Lower leg skin (tissue), 4 donors: ENCODE data around the gene SMPD3. TPM values are rescaled to one million over a fixed set of nuclear protein-coding genes. Genes with fewer than 3 reads are reported as not detected.
"Not testable (repeated sequence)": the region's sequence is repeated elsewhere in the genome, so short reads cannot be mapped to it uniquely, and the experiment has no call there.

Experiments used
- DNase-seq, 2 donors: peaks; one replicate each; pipeline ENCODE4 v3.0.0-alpha.2; 2019; ENCODE audit warnings: low spot score in 2 of 2
- H3K4me3 ChIP-seq: fragments of 200-600 bp; sonication (generic); 2 replicates; pipeline ENCODE4 v1.5.1; 2017; ENCODE audit warnings: mild to moderate bottlenecking, low read depth; ENCODE audit not compliant: poor library complexity, severe bottlenecking
- POLR2A ChIP-seq, 2 donors: fragments of 450-650 bp; IDR thresholded peaks; one replicate each; pipeline ENCODE4 v1.6.1; 2016 to 2017; ENCODE audit warnings: antibody characterized with exemption in 2 of 2, mild to moderate bottlenecking in 1 of 2, moderate library complexity in 1 of 2
- WGBS, 2 donors: methylation state at CpG; one replicate each; pipeline ENCODE4 v1.1.5; 2018; 5-methylcytosine and 5-hydroxymethylcytosine counted together
- intact Hi-C: fragments of 100-400 bp; cut with DNase I; formaldehyde crosslinking; loops from one replicate; pipeline ENCODE4 v1.15.0; 2023; ENCODE audit warnings: low total_unique reads
- total RNA-seq, 4 donors: library from RNA; depleted of rRNA; stranded (reverse); fragments of >200 nt; gene quantifications; one replicate each; pipeline ENCODE4 v1.1.0, GENCODE V29; 2016
- TF ChIP-seq, protein P1 (sequence below), 3 donors: fragments of 450-650 bp; IDR thresholded peaks; one replicate each; pipeline ENCODE4 v1.5.1; 2016; ENCODE audit warnings: antibody characterized with exemption in 3 of 3, mild to moderate bottlenecking in 3 of 3, moderate library complexity in 2 of 3

SMPD3 gene
- 100 to 1,000 TPM in 1 of 4 donors, 10 to 100 TPM in 3; 30.2 to 135 (median 58.3) TPM for total RNA-seq

DNA sequence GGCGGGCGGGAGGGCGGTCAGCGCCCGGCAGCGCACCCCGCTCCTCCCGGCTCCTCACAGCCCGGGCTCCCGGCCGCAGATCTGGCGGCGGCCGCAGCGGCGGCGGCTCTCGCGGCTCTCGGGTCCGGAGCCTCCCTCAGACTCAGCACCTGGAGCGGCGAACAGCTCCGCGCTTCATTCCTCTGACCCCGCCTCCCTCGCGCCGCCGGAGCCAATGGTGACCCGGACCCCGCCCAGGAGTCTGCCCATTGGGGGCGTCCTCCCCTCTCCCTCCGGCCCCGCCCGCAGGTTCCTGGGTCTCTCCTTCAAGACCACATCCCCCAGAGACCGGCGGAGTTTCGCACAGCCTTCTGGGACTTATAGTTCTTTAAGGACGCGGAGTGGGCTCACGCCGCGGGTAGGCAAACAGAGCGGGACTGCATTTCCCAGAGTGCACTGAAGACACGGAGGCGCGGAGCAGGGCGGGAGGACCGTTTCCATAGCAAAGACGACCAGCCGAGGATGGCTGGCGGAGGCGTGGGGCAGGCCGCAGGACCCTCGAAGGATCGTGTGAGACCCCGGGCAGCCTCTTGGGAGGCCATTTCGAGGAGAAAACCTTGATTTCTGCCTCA is at the start of gene SMPD3:
Gene SMPD3, minus strand, starts transcription at position 149 of the 611 bp plus-strand sequence. CDS start 76,327 bp downstream, outside the sequence.
- intact Hi-C loops = loop anchor here (5.0 kb wide), 1 partner anchor 59 kb away; no protein-coding TSS in a partner anchor
- H3K4me3 ChIP-seq = no peak within 1 kb of the TSS
- TF ChIP-seq POLR2A (IDR thresholded peaks at IDR 0.05) = no peak
- TF ChIP-seq, protein P1, sequence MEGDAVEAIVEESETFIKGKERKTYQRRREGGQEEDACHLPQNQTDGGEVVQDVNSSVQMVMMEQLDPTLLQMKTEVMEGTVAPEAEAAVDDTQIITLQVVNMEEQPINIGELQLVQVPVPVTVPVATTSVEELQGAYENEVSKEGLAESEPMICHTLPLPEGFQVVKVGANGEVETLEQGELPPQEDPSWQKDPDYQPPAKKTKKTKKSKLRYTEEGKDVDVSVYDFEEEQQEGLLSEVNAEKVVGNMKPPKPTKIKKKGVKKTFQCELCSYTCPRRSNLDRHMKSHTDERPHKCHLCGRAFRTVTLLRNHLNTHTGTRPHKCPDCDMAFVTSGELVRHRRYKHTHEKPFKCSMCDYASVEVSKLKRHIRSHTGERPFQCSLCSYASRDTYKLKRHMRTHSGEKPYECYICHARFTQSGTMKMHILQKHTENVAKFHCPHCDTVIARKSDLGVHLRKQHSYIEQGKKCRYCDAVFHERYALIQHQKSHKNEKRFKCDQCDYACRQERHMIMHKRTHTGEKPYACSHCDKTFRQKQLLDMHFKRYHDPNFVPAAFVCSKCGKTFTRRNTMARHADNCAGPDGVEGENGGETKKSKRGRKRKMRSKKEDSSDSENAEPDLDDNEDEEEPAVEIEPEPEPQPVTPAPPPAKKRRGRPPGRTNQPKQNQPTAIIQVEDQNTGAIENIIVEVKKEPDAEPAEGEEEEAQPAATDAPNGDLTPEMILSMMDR (IDR thresholded peaks at IDR 0.05) = no peak
- DNase-seq = peak; percentile 86 to 96
- WGBS, 2 donors = 5 to 6% methylated on average over 31 to 45 of the region's 59 CpGs

DNA sequence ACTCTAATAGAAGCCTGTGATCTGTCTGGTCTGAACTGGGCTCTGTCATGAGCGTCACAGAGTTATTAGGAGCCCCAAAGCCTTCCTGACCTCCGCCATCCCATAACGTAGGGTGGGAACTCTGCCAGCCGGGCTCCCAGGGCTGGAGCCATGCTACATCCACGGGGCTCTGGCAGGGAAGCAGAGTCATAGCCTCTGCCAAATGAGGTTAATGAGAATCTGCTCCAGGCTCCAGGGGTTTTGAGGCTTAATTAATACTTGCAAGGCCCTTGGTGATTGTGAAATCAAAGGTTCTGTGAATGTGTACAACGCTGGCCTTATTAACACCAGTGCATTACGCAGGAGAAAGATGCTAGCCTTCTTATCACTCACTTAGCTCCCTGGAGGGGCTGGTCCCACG is 48.4 kb upstream of the SMPD3 start:
- TF ChIP-seq, protein P1 (IDR thresholded peaks at IDR 0.05) = no peak
- no peak for TF ChIP-seq POLR2A (IDR thresholded peaks at IDR 0.05)
- no peak for DNase-seq
- WGBS, 2 donors = 42 to 48% methylated on average over 8 of the region's 8 CpGs
- intact Hi-C loops = no loop called here
- no peak overlapping the region for H3K4me3 ChIP-seq

DNA sequence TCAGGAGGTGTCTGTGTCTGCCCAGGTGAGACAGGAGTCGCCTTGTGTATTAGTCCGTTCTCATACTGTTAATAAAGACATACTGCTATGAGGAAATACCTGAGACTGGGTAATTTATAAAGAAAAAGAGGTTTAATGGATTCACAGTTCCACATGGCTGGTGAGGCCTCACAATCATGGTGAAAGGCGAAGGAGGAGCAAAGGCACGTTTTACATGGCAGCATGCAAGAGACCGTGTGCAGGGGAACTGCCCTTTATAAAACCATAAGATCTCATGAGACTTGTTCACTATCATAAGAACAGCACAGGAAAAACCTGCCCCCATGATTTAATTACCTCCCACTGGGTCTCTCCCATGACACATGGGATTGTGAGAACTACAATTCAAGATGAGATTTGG is 46.0 kb upstream of the SMPD3 start:
- H3K4me3 ChIP-seq, DNase-seq, intact Hi-C loops: not testable (repeated sequence)
- 87 to 90% methylated on average over 5 of the region's 5 CpGs for WGBS, 2 donors

DNA sequence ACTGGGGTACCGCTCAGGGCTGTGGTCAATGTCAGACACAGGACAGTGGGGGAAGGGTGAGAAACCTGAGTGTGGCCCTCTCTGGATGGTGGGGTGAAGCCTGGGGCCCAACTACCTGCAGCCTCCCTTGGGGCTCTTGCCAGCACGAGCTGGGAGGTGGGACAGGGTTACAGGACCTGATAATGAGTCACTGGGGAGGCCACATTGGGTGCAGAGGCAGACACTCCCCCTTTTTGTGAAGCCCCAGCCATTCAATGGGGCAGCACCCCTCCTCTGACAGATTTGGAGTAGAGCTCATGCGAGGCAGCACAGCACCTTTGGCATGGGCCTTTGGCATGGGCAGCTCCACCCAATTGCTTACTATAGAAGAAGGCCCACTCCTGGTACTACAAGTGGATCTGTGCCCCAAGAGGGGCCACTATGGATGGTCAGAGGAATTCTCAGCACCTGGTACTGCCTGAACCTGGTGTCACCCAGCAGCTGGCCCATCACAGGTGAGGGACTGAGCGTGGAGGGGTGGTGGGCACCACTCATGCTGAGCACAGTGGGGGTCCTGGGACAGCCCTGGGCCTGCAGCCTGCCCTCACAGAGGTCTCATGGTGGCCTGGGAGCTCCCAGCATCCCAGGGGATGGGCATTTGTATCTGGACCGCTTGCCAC is 45.2 kb upstream of the SMPD3 start:
- DNase-seq = no peak
- H3K4me3 ChIP-seq = no peak overlapping the region
- TF ChIP-seq POLR2A (IDR thresholded peaks at IDR 0.05) = no peak
- intact Hi-C loops = no loop called here
- 80 to 83% methylated on average over 4 of the region's 5 CpGs for WGBS, 2 donors

- intact Hi-C loops = no loop called here
- TF ChIP-seq, protein P1 (IDR thresholded peaks at IDR 0.05) = no peak
- TF ChIP-seq POLR2A (IDR thresholded peaks at IDR 0.05) = no peak
- no peak for DNase-seq
- H3K4me3 ChIP-seq = no peak overlapping the region
- WGBS, 2 donors = 40 to 83% methylated on average over 1 to 6 of the region's 6 CpGs
Observed at GRCh38 chr16:68492543-68493411, 44.5 kb upstream of the SMPD3 start.

DNA sequence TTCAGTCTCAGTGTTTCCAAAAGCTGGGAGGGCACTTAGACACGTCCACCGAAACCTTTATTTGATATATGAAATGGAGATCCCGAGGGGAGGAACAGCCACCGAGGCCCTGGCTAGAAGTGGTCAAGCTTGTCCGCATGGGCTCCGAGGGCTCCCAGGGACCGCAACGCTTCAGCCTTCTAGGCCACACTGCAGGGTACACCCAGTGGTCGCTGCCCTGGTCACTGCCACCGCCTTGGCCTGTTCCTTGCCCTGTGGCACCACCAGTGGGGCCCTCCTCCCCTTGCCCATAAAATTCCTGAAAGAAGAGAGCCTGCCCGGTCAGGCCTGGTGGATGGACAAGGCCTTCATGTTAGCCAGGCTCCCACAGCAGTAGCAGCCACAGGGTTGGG is 43.8 kb upstream of the SMPD3 start:
- no peak for DNase-seq
- intact Hi-C loops = no loop called here
- TF ChIP-seq POLR2A (IDR thresholded peaks at IDR 0.05) = no peak
- TF ChIP-seq, protein P1 (IDR thresholded peaks at IDR 0.05) = no peak
- 84 to 88% methylated on average over 11 of the region's 11 CpGs for WGBS, 2 donors
- H3K4me3 ChIP-seq = no peak overlapping the region
